Fibroblast of skin of scalp (primary cell): Measurements from ENCODE around the gene EXOSC2.
A peak's percentile ranks its signal among the peaks of the same experiment; 100 is the strongest.
"Not testable (repeated sequence)": the region's sequence is repeated elsewhere in the genome, so short reads cannot be mapped to it uniquely, and the experiment has no call there.

Experiments
- DNase-seq: peaks from one replicate; pipeline ENCODE4 v3.0.0-alpha.2; 2013

The EXOSC2 gene

GRCh38 chr9:130668196-130668595 is 25.4 kb upstream of the EXOSC2 start:
- no peak for DNase-seq

DNA sequence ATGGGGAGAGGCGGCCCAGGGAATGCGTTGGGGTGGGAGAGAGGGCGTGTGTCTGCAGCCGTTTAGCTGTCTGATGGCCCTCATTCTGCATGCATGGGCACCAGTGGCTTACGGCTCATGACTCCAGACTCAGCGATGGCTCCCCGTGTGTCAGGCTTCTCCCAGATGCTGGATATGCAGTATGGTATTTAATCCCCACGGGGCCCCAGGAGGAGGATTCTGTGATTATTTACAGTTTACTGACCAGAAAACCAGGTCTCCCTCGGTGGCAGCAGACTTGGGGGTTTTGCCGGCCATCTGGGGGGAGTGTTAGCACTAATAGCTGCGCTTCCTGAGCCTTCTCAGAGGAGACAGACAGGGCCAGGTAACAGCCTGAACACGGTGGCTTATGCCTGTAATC is 24.9 kb upstream of the EXOSC2 start:
- no peak for DNase-seq

GRCh38 chr9:130669965-130670364 is 23.6 kb upstream of the EXOSC2 start:
- DNase-seq: no peak

DNA sequence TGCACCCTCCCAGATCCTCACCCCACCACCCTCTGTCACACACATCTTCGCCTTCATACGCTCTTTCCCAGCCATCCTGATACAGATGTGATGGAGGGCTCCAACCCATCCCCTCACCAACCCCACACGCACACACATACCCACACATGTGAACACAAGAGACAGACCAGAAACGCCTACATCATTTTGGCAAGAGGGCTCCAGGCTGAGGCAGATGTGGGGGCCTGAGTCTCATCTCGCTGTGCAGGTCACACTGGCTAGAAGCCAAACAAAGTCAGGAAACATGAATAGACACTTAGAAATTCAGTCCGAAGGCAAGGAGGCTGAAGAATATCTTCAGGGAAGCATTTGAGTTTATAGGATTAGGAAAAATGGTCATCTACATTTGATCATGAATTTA is 22.9 kb upstream of the EXOSC2 start:
- DNase-seq: no peak

GRCh38 chr9:130672466-130672865 is 21.1 kb upstream of the EXOSC2 start:
- no peak for DNase-seq

- DNase-seq: peak; percentile 26
Measured at GRCh38 chr9:130672933-130673615, 20.5 kb upstream of the EXOSC2 start.

- DNase-seq: no peak
Measured at GRCh38 chr9:130675396-130675795, 18.2 kb upstream of the EXOSC2 start.

- no peak for DNase-seq
Measured at GRCh38 chr9:130677252-130677651, 16.3 kb upstream of the EXOSC2 start.

GRCh38 chr9:130680836-130681768 is 12.5 kb upstream of the EXOSC2 start:
- DNase-seq: peak; percentile 76

DNA sequence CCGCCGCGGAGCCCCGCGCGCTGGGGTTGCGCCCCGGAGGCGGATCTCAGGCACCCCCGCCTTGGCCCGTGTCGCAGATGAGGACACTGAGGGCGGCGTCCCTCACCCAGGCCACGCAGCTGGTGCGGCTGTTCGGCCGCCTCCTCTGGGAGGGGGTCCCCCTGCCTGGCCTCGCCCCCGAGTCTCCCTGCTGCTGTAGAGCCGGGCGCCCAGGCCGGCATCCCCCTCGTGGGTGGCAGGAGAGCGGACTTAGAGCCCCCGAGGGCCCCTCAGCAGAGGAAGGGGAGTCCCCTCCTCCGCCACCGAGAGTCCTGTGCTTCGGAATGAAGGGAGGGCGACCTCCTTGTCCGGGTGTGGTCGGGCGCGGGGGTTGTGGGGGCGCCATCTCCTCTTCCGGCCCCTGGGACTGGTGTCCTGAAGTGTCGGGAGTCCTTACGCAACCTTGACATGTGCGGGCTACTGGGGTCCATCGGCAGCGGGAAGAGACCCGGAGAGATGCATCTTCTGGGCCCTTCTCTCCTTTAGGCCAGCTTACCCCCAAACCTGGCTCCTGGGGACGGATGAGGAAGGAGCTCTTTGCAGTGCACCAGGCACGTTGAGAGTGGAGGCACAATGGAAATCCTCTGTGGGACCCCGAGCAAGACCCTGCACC is 11.7 kb upstream of the EXOSC2 start:
- no peak for DNase-seq

GRCh38 chr9:130682421-130683121 is 11.0 kb upstream of the EXOSC2 start:
- peak; percentile 70 for DNase-seq

GRCh38 chr9:130685104-130685503 is 8.5 kb upstream of the EXOSC2 start:
- no peak for DNase-seq

DNA sequence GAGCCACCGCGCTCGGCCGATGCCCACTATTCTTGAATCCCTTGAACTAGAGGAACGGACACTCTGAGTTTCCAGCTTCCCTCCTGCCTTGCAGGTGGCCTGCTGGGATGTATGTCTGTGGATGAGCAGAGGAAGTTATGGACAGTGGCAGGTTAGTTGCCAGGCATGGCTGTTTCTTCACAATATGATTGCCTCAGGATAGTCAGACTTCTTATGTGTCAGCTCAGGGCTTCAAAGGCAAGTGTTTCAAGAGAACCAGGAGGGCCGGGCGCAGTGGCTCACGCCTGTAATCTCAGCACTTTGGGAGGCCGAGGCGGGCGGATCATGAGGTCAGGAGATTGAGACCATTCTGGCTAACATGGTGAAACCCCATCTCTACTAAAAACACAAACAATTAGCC is 7.6 kb upstream of the EXOSC2 start:
- not testable (repeated sequence) for DNase-seq

DNA sequence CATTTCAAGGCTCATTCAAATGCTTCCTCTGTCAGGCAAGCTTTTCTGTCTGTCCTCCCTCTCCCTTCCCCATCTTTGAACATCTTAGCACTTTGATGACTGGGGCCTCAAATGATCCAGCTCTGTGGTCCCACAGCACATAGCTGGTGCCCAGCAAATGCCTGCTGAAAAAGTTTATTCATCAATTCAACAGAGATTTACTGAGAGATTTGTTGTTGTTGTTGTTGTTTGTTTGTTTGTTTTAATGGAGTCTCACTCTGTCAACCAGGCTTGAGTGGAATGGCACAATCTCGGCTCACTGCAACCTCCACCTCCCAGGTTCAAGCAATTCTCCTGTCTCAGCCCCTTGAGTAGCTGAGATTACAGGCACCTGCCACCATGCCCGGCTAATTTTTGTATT is 6.0 kb upstream of the EXOSC2 start:
- no peak for DNase-seq

DNA sequence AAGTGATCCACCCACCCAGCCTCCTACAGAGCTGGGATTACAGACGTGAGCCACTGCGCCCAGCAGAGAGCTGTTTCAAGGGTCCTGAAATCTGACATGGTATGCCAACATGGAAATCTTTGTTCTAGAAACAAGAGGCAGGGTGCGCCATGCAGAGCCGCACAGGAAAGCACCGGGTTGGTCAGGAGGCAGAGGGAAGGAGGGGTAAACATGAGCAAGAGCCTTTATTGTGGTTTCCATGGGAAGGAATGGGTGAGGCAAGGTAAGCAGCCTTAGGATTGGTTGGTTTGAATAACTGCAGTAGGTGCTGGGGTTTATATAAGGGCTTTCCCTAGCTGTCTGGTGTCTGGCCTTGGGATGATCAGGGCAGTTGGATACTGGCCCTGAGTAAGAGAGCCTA is 5.5 kb upstream of the EXOSC2 start:
- DNase-seq: no peak

- no peak for DNase-seq
Measured at GRCh38 chr9:130689572-130689936, 4.0 kb upstream of the EXOSC2 start.

- DNase-seq: peak; percentile 92
Measured at GRCh38 chr9:130689937-130690700, 3.5 kb upstream of the EXOSC2 start.

GRCh38 chr9:130692321-130692720 is 1.3 kb upstream of the EXOSC2 start:
- DNase-seq: no peak

DNA sequence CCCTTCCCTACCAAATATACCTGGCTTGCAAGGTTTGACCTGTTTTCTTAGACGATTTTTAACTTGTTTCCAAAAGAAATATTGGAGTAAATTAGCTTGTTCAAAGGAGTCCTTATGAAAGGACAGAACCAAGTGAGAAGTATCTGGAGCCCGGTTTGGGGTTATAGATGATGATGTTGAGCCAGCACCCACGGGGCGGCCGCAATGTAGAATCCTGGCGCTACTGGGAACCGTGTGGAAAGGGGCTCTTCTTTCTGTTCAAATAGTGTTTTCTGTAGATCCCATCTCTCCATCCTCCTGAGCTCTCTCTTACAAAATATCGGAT is 517 bp upstream of the EXOSC2 start:
- no peak for DNase-seq

- no peak for DNase-seq
Measured at GRCh38 chr9:130694205-130694604, 625 bp downstream of the EXOSC2 start.

- DNase-seq: no peak
Measured at GRCh38 chr9:130696139-130696650, 2.6 kb downstream of the EXOSC2 start.

GRCh38 chr9:130696996-130697395 is 3.4 kb downstream of the EXOSC2 start:
- DNase-seq: no peak
